ENCODE data around the gene ARHGEF16.
A peak's percentile ranks its signal among the peaks of the same experiment; 100 is the strongest.

The ARHGEF16 gene

GRCh38 chr1:3474421-3474820 is 20.0 kb downstream of the ARHGEF16 start:
- intact Hi-C loops (cut with DNase I), result no loop called here
- no peak for DNase-seq

GRCh38 chr1:3475839-3476573 is 21.5 kb downstream of the ARHGEF16 start:
- no peak for DNase-seq
- intact Hi-C loops (cut with DNase I), result no loop called here

GRCh38 chr1:3476666-3477065 is 22.2 kb downstream of the ARHGEF16 start:
- intact Hi-C loops (cut with DNase I), result no loop called here
- no peak for DNase-seq

- no peak for DNase-seq
- intact Hi-C loops (cut with DNase I), result no loop called here
Observed at GRCh38 chr1:3477241-3477995, 23.0 kb downstream of the ARHGEF16 start.

GRCh38 chr1:3478187-3478586 is 23.7 kb downstream of the ARHGEF16 start:
- intact Hi-C loops (cut with DNase I), result no loop called here

GRCh38 chr1:3479511-3480368 is 25.3 kb downstream of the ARHGEF16 start:
- DNase-seq, result no peak
- intact Hi-C loops (cut with DNase I), result no loop called here

More at GRCh38 chr1:3478187-3478586, 23.7 kb downstream of the ARHGEF16 start:
- DNase-seq, result no peak

- intact Hi-C loops (cut with DNase I), result no loop called here
Observed at GRCh38 chr1:3480369-3480719, 25.9 kb downstream of the ARHGEF16 start.

GRCh38 chr1:3481046-3481445 is 26.6 kb downstream of the ARHGEF16 start:
- intact Hi-C loops (cut with DNase I), result no loop called here
- DNase-seq, result no peak

More at GRCh38 chr1:3480369-3480719, 25.9 kb downstream of the ARHGEF16 start:
- no peak for DNase-seq

- DNase-seq, result no peak
- intact Hi-C loops (cut with DNase I), result no loop called here
Observed at GRCh38 chr1:3481836-3482375, 27.4 kb downstream of the ARHGEF16 start.

- intact Hi-C loops (cut with DNase I), result no loop called here
- DNase-seq, result no peak
Observed at GRCh38 chr1:3482378-3482849, 27.9 kb downstream of the ARHGEF16 start.

- DNase-seq, result no peak
- intact Hi-C loops (cut with DNase I), result no loop called here
Observed at GRCh38 chr1:3483380-3483779, 28.9 kb downstream of the ARHGEF16 start.

- intact Hi-C loops (cut with DNase I), result loop anchor here (1.0 kb wide), 1 partner anchor 31 kb away; no protein-coding TSS in a partner anchor
- DNase-seq, result peak in 4 of 10 donors; percentile 32 to 50 (median 41)
Observed at GRCh38 chr1:3483801-3484444, 29.5 kb downstream of the ARHGEF16 start.

GRCh38 chr1:3485016-3485415 is 30.6 kb downstream of the ARHGEF16 start:
- intact Hi-C loops (cut with DNase I), result no loop called here
- DNase-seq, result no peak

GRCh38 chr1:3488432-3488831 is 34.0 kb downstream of the ARHGEF16 start:
- intact Hi-C loops (cut with DNase I), result no loop called here

GRCh38 chr1:3490046-3490745 is 35.7 kb downstream of the ARHGEF16 start:
- intact Hi-C loops (cut with DNase I), result no loop called here
- DNase-seq, result no peak

More at GRCh38 chr1:3488432-3488831, 34.0 kb downstream of the ARHGEF16 start:
- DNase-seq, result no peak

- intact Hi-C loops (cut with DNase I), result loop anchor here (1.0 kb wide), 1 partner anchor 128 kb away; no protein-coding TSS in a partner anchor
- DNase-seq, result peak; percentile 64 to 97 (median 78)
Observed at GRCh38 chr1:3491291-3492246, 37.1 kb downstream of the ARHGEF16 start.

GRCh38 chr1:3492545-3493246 is 38.2 kb downstream of the ARHGEF16 start:
- no peak for DNase-seq
- intact Hi-C loops (cut with DNase I), result no loop called here

Measured in posterior cingulate gyrus (tissue), 11 donors.